ENCODE data around the gene CHL1. TPM values are rescaled to one million over a fixed set of nuclear protein-coding genes. Genes with fewer than 3 reads are reported as not detected.

The CHL1 gene
- total and polyA plus RNA-seq, 2 experiments from 2014 or later: 1.4 to 1.9 TPM

GRCh38 chr3:356952-357351 lies 160.4 kb downstream of the CHL1 start:
- Histone ChIP-seq H3K4me3 (no peak overlapping the region), H4K20me1 (replicated peaks; ENCODE audit: insufficient read depth) (no peaks in the 10 kb centered on the region), H2AFZ (no peak overlapping the region), H3K36me3 (ENCODE audit: insufficient read depth) (no peaks in the 10 kb centered on the region), H3K9me2 (ENCODE audit: insufficient read depth) (no peaks in the 10 kb centered on the region), H3F3A (replicated peaks; ENCODE audit: low read depth) (no peaks in the 10 kb centered on the region), H3K27me3 (ENCODE audit: insufficient read depth) (no peaks in the 10 kb centered on the region), H3K4me2 (no peak overlapping the region), H3K4me1 (ENCODE audit: insufficient read depth) (no peaks in the 10 kb centered on the region; the same call in 1 of the 2 replicates), H3K27ac (ENCODE audit: low read depth) (no peak overlapping the region), H3K79me2 (replicated peaks; ENCODE audit: insufficient read depth) (no peaks in the 10 kb centered on the region)
- DNase-seq (ENCODE audit: low spot score) (no peak), ATAC-seq (no peak)
- H3K27me3 Mint-ChIP-seq (ENCODE audit: insufficient read depth, low read depth, poor library complexity): no peaks in the 10 kb centered on the region
- no peak overlapping the region for H3K4me3 Mint-ChIP-seq
- no peak overlapping the region for H3K27ac Mint-ChIP-seq
- peaks cover 22% of the 10 kb centered on the region for H3K36me3 Mint-ChIP-seq (ENCODE audit: low read depth)
- TF ChIP-seq ZNF462 (CRISPR knock-in tag; IDR thresholded peaks at IDR 0.05) (no peak), STAT1 (IDR thresholded peaks at IDR 0.05; ENCODE audit: unreplicated experiment) (no peak), POLR2AphosphoS5 (IDR thresholded peaks at IDR 0.05; ENCODE audit: low read depth) (no peak), NANOG (IDR thresholded peaks at IDR 0.05; ENCODE audit: borderline replicate concordance) (no peak), JUNB (IDR thresholded peaks at IDR 0.05; ENCODE audit: unreplicated experiment) (no peak), ETS1 (IDR thresholded peaks at IDR 0.05) (no peak)
- no peaks in the 10 kb centered on the region for H3K4me1 Mint-ChIP-seq
- peaks cover 75% of the 10 kb centered on the region for H3K9me3 Mint-ChIP-seq

GRCh38 chr3:359672-360071 lies 163.1 kb downstream of the CHL1 start:
- H3K27ac ChIP-seq (ENCODE audit: low read depth): no peak overlapping the region
- peaks cover 86% of the 10 kb centered on the region for H3K9me3 Mint-ChIP-seq
- no peak for ATAC-seq
- no peak overlapping the region for H2AFZ ChIP-seq
- H3K9me2 ChIP-seq (ENCODE audit: insufficient read depth): no peaks in the 10 kb centered on the region
- no peaks in the 10 kb centered on the region for H3F3A ChIP-seq (replicated peaks; ENCODE audit: low read depth)
- no peak overlapping the region for H3K4me3 Mint-ChIP-seq
- TF ChIP-seq STAT1 (IDR thresholded peaks at IDR 0.05; ENCODE audit: unreplicated experiment): no peak
- no peaks in the 10 kb centered on the region for H3K4me1 Mint-ChIP-seq
- DNase-seq (ENCODE audit: low spot score): no peak
- H4K20me1 ChIP-seq (replicated peaks; ENCODE audit: insufficient read depth): no peaks in the 10 kb centered on the region
- no peaks in the 10 kb centered on the region; the same call in 1 of the 2 replicates for H3K4me1 ChIP-seq (ENCODE audit: insufficient read depth)
- peaks cover 2% of the 10 kb centered on the region for H3K27me3 Mint-ChIP-seq (ENCODE audit: insufficient read depth, low read depth, poor library complexity)
- no peaks in the 10 kb centered on the region for H3K27me3 ChIP-seq (ENCODE audit: insufficient read depth)
- H3K4me3 ChIP-seq: no peak overlapping the region
- no peak overlapping the region for H3K27ac Mint-ChIP-seq
- H3K79me2 ChIP-seq (replicated peaks; ENCODE audit: insufficient read depth): no peaks in the 10 kb centered on the region
- H3K4me2 ChIP-seq: no peak overlapping the region
- H3K36me3 Mint-ChIP-seq (ENCODE audit: low read depth): peaks cover 32% of the 10 kb centered on the region
- H3K36me3 ChIP-seq (ENCODE audit: insufficient read depth): no peaks in the 10 kb centered on the region
